ENCODE data around the gene COL5A1.
A peak's percentile ranks its signal among the peaks of the same experiment; 100 is the strongest.

The COL5A1 gene

GRCh38 chr9:134756098-134756497 lies 114.5 kb downstream of the COL5A1 start:
- FAIRE-seq = no peak

DNA sequence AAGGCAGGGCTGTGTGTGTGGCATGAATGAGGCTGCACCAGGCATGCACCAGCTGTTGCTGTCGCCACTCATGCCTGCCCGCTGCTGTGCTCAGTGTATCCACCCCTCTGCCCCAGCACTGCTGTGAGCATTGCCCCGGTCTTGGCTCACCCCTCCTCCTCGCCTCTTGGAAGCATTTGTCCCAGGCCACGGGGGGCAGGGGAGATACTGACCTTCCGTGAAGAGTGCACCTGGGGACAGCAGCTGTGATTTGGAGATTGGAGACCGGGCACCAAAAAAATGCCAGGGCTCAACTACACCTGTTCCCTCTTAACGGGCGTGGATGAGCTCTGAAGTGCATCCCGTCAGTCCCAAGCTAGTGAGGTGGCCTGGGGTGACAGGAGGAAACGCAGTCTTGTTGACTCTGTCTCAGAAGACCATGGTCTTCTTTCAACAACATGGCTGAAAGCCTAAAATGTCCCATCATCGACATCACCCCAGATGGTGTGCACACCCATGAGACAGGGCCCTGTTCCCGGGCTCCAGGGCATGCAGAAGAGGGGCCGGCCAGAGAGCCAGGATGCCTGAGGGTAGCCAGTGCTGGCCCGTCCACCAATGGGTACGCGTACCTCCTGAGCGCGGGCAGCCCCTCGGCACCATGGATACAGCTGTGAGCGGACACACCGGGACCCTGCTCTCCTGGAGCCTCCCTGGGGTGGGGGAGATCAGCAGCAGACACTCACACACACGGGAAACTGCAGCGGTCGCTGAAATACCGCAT lies 115.8 kb downstream of the COL5A1 start:
- FAIRE-seq (no peak), DNase-seq (ENCODE audit: insufficient read length, low spot score) (no peak)

More at GRCh38 chr9:134756098-134756497, 114.5 kb downstream of the COL5A1 start:
- no peak for DNase-seq (ENCODE audit: insufficient read length, low spot score)

- no peak for FAIRE-seq
- DNase-seq (ENCODE audit: insufficient read length, low spot score) = no peak
Measured at GRCh38 chr9:134758949-134759607, 117.5 kb downstream of the COL5A1 start.

DNA sequence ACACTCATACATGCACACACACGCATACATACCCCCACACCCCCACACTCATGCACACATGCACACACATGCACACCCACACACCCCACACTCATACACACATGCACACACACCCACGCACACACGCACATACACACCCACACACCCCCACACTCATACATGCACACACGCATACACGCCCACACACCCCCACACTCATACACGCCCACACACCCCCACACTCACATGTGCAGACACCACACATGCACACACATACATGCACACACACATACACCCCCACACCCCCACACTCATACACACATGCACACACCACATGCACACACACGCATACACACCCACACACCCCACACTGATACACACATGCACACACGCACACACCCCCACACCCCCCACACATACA lies 118.3 kb downstream of the COL5A1 start:
- peak; percentile 99 for FAIRE-seq
- no peak for DNase-seq (ENCODE audit: insufficient read length, low spot score)

GRCh38 chr9:134760750-134761420 lies 119.3 kb downstream of the COL5A1 start:
- no peak for FAIRE-seq
- no peak for DNase-seq (ENCODE audit: insufficient read length, low spot score)

DNA sequence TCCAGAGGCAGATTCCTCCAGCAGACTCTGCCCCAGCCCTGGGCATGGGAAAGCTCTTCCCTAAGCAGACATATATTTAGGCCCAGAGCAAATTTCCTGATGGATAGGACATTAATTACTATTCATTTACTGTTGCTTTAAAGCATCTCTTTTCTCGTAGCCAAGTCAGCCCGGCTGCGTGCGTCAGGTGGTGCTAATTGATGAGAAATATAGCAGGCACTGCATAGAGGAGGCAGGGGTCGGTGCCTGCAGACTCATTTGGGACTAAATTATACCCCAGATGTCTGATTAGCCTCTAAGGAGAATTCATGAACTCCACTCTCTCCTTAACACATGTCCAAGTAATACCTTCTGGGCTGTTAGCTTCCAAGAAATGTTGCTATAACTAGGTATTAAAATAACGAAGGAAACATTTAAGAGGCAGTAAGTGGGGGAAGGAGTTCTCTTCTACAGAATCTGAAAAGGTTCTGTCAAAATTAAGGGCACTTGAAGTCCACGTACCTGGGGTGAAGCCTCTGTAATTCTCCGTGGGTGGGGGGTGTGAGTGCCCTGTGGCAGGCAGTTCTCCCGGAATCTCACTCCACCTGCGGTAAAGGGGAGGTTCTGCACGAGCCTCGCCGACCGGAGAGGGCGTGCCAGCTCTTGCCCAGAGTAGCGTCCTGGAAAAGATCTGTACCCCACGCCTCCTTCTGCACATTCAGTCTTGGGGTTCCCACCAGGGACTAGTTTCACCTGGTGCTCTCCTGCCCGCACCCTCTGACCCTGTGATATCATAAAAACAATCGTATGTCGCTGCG lies 123.1 kb downstream of the COL5A1 start:
- DNase-seq (ENCODE audit: insufficient read length, low spot score) (no peak), FAIRE-seq (no peak)

DNA sequence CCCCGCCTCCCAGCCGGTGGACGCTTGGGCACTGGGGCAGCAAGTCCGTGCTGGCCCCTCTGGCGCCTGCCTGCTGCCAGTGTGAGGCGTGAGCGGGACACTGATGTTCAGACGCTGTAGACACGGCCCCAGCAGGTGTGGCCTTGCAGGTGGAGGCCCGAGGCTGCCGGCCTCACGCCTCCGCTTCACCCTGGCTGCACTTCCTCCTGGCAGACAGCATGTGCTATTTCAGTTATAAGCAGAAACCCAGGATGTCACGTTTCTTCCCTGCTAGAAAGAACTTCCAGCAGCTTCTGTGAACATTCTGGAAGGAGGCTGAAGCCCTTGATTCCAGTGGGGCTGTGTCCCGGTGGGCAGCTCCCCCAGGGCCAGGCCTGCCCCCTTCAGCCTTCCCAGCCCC lies 124.2 kb downstream of the COL5A1 start:
- DNase-seq (ENCODE audit: insufficient read length, low spot score) = no peak
- no peak for FAIRE-seq

DNA sequence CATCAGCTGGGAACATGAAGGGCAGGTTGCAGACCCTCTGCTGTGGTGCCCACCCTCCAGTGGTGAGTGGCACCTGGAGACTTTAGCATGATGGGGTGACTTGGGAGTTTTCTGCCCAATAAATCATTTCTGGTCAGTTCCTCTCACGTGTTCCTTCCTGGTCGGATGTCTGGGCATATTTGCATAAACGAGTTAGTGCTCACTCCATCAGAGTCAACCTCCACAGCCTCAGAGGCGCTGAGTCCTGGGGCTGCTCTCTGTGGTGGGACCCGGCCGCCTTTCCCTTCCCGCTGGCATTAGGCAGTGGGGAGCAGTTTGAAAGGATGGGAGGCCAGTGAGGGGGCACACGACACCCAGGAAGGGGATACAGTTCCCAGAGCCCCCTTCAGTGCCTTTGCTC lies 125.0 kb downstream of the COL5A1 start:
- DNase-seq (ENCODE audit: insufficient read length, low spot score) = no peak
- no peak for FAIRE-seq

DNA sequence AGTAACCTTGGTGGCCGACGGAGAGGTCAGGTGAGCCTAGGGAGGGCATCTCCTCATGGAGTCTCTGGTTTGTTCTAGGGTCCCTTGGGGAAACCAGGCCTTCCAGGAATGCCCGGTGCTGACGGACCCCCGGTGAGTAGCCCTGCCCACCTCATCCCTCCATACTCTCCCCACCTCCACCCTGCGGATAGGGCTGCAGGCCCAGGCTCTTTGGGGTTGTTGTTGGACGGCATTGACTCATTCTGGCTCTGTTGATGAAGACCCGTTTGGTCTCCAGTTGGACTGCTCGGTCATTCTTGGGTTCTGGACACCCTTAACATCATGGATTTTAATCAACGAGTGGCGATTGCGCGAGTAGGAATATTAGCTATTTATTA lies 126.7 kb downstream of the COL5A1 start:
- DNase-seq (ENCODE audit: insufficient read length, low spot score) = no peak
- no peak for FAIRE-seq

- FAIRE-seq (no peak), DNase-seq (ENCODE audit: insufficient read length, low spot score) (no peak)
Measured at GRCh38 chr9:134768709-134769351, 127.2 kb downstream of the COL5A1 start.

- no peak for FAIRE-seq
- DNase-seq (ENCODE audit: insufficient read length, low spot score) = no peak
Measured at GRCh38 chr9:134770972-134771971, 129.7 kb downstream of the COL5A1 start.

- no peak for DNase-seq (ENCODE audit: insufficient read length, low spot score)
- no peak for FAIRE-seq
Measured at GRCh38 chr9:134772331-134772730, 130.7 kb downstream of the COL5A1 start.

- no peak for FAIRE-seq
- no peak for DNase-seq (ENCODE audit: insufficient read length, low spot score)
Measured at GRCh38 chr9:134773842-134774241, 132.2 kb downstream of the COL5A1 start.

- DNase-seq (ENCODE audit: insufficient read length, low spot score) (no peak), FAIRE-seq (no peak)
Measured at GRCh38 chr9:134774410-134774809, 132.8 kb downstream of the COL5A1 start.

DNA sequence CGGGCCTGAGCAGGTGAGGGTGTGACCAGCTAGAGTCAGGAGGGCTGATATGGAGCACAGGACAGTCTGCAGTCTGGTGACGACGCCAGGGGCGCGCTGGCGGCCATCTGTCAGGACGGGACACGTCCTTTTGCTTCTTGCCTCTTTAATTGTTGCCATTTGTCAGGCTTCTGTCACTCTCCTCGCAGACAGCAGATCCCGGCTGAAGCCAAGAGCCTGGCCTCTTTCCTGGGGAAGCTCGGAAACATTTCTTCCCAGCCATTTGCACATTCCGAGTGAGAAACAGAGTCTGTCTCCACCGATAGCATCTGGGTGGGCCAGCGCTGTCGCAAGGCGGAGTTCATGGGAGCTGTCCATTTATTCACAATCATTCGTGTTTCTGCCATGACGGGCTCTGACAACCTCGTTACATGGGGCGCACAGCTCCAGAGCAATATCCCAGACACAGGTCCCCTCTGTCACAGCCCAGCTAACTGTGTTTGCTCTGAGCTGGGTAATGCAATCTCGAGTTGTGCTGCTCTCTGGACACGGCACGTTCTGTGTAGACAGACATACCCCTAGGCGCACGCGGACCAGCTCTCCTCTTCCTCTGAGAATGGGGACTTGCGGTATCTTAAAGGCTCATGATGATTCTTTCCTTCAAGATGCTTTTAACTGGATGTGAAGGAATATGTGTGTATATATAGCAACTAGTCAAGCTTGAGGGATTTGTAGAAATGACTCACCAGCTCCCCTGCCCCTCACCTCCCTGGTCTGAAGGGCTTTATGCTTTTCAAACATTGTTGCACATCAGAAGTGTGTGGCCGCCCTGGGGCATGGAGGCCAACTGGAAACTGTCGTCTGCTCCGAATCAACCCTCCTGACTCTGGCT lies 133.7 kb downstream of the COL5A1 start:
- FAIRE-seq (no peak), DNase-seq (ENCODE audit: insufficient read length, low spot score) (no peak)

DNA sequence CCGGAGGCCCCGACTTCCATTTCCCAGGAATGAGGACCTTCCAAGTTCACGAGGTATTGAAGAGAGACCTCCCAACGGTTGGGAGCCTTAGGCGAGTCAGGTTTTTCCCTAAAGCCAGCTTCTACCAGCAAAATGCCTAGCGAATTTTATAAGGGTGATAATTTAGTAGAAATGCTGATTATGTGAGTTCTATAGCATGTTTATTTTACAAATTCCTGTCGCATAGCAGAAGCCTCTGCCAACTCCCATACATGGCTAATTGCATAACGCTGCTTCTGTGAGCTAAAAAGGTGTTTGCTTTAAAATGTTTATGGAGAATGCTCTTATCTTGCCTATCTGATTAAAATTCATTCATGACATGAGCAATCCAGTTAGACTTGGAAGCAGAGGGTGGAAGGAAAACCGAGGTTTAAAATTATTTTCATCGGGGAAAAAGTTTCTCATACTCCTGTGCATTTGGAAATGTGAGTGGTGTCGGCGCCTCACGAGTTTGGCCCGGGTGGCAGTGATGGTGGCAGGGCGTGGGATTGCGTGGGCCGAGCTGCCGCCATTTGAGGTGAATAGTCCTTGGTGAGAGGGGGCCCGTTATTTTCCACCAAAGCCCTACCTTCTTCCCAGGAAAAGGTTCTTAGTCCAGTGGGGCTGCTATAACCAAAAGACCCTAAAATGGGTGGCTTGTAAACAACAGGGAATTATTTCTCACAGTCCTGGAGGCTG lies 134.6 kb downstream of the COL5A1 start:
- FAIRE-seq (no peak), DNase-seq (ENCODE audit: insufficient read length, low spot score) (no peak)

DNA sequence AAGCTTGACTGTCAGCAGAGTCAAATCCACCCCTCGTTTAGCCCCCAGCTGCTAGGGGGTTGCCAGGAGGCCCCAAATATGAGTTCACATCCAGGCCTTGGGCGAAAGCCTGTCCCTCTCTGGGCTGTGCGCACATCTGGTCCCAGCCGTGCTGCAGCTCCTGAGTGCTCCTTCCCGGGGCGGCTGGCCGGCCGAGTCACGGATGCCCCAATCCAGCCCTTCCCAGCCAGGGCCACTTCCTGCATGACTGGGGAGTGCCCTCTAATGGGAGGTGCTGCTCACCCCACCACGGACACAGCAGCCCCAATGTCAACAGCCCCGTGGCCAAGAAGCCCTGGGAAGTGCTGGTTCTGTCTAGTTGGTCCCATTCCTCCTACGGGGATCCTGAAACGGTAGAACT lies 135.6 kb downstream of the COL5A1 start:
- no peak for DNase-seq (ENCODE audit: insufficient read length, low spot score)
- FAIRE-seq = no peak

- DNase-seq (ENCODE audit: insufficient read length, low spot score) (no peak), FAIRE-seq (no peak)
Measured at GRCh38 chr9:134778156-134778555, 136.6 kb downstream of the COL5A1 start.
